ENCODE results near the gene SMIM24. TPM values are rescaled to one million over a fixed set of nuclear protein-coding genes. Genes with fewer than 3 reads are reported as not detected.
"Not testable (repeated sequence)": the region's sequence is repeated elsewhere in the genome, so short reads cannot be mapped to it uniquely, and the experiment has no call there.

The SMIM24 gene
- total RNA-seq, 1 experiment from 2014 or later = not detected

DNA sequence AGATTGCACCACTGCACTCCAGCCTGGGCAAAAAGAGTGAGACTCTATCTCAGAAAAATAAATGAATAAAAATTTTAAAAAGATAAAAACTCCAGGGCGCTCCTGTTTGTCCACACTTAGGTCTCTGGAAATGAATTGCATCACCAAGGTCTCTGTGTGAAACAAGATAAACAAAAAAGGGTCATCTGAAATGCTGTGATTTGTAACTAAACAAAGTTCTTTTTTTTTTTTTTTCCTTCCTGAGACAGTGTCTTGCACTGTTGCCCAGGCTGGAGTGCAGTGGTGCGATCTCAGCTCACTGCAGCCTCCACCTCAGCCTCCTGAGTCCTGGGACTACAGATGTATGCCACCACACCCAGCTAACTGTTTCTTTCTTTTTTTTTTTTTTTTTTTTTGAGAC is 37.3 kb upstream of the SMIM24 start:
- no peak for DNase-seq (ENCODE audit: low read depth, low spot score)
- in situ Hi-C loops (cut with HindIII; ENCODE audit: low pct_unique_long_range_greater_than_20kb, low sequenced_read_pairs) = no loop called here

DNA sequence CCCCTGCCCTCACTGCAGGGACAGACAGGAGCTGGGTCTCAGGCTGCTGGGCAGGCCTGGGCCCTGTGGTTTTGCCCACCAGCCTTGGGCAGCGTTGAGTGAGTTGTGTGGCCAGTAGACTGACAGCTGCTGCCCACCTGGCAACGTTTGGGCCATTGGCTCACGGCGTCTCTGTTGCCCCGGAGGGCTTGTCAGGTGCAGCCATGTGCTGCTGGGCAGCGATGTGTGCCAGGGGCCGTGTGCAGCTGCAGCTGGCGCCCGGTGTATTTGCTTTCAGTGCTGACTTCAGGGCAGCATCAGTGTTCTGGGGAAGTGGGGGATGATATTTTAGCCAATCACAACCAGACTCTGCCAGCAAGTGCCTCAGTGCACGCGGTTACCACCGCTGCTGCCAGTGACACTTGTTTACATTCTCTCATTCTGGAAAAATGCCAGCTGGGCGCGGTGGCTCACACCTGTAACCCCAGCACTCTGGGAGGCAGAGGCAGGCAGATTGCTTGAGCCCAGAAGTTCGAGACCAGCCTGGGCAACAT is 36.4 kb upstream of the SMIM24 start:
- no peak for DNase-seq (ENCODE audit: low read depth, low spot score)
- in situ Hi-C loops (cut with HindIII; ENCODE audit: low pct_unique_long_range_greater_than_20kb, low sequenced_read_pairs) = no loop called here

DNA sequence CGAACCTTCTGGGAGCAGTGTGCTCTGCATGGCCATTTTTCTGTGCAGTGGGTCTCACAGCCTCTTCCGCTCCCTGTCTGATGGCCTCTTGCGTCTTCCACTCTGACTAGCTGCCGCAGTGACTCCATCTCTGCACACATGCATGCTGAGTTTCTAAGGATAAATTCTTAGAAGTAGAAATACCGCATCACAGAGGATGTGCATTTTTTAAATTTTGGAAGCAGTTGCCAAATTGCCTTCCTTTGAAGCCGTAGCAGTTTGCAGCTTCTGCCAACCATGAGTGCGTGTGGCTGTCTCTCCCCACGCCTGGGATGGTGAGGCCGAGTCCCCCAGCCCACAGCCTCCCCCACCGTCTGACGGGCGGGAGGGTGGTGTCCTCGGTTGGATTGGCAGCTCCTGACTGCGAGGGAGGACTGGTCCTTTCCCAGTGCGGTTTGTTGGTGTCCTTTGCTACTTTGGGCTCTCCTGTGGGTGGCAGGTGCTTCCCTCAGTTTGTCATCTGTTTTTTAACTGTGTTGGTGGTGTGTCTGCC is 35.6 kb upstream of the SMIM24 start:
- in situ Hi-C loops (cut with HindIII; ENCODE audit: low pct_unique_long_range_greater_than_20kb, low sequenced_read_pairs) = no loop called here

DNA sequence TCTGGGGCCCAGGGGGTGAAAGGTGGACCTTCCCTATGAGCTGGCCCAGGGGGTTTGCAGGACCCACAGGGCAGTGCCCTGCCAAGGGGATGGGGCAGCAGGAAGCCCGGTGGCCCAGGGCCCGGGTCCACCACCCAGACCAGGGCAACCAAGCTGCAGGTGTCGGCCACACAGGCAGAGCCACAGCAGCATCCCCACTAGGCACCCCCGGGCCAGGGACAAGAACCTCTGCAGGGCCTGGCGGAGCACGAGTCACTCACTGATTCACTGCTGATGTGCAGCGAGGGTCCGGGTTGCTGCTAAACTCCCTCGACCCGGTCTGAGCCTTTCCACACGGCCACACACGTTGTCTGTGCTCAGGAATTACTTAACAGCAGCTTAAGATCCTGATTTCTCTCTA is 34.6 kb upstream of the SMIM24 start:
- DNase-seq (ENCODE audit: low read depth, low spot score) = no peak
- in situ Hi-C loops (cut with HindIII; ENCODE audit: low pct_unique_long_range_greater_than_20kb, low sequenced_read_pairs) = no loop called here

More for the DNA sequence above, 35.6 kb upstream of the SMIM24 start:
- no peak for DNase-seq (ENCODE audit: low read depth, low spot score)

DNA sequence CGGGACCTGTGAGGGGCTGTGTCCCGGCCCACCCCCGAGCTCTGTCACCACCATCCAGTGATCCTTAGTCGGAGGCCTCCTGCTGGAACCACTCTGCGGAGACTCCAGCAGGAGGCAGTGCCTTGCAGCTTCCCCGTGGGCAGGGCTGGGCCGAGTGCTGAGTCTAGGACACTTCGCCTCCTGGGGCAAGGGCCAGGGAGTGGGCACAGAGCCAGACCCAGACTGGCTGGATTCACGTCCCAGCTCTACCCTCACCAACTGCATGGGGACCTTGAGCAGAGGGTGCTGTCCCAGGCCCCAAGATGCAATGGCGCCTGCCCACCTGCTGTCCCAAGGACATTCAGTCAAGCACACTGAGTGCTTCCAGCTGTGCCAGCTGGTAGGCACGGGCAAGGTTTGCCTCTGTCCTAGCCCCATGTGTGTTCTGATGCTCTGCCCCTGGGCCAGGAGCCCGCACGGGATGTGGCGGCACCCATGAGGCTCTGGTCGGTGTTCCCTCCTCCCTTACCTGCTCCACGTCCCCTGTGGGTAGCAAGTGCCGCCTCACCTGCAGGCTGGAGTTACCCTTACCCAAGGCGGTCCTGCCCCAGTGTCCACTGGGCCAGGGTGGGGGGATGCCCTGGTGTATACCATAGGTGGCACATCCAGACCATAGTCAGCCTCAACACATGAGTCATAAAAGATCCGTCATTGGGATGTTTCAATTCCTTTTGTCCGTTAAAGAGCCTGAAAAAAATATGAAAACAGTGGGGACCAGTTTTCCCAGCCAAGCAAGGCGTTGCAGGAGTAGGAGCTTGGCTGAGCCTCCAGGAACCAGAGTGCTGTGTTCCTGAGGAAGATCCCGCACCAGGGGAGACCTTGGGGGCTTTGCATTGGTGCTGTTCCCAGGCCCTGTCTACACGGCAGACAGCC is 33.2 kb upstream of the SMIM24 start:
- in situ Hi-C loops (cut with HindIII; ENCODE audit: low pct_unique_long_range_greater_than_20kb, low sequenced_read_pairs) = no loop called here
- DNase-seq (ENCODE audit: low read depth, low spot score) = no peak

DNA sequence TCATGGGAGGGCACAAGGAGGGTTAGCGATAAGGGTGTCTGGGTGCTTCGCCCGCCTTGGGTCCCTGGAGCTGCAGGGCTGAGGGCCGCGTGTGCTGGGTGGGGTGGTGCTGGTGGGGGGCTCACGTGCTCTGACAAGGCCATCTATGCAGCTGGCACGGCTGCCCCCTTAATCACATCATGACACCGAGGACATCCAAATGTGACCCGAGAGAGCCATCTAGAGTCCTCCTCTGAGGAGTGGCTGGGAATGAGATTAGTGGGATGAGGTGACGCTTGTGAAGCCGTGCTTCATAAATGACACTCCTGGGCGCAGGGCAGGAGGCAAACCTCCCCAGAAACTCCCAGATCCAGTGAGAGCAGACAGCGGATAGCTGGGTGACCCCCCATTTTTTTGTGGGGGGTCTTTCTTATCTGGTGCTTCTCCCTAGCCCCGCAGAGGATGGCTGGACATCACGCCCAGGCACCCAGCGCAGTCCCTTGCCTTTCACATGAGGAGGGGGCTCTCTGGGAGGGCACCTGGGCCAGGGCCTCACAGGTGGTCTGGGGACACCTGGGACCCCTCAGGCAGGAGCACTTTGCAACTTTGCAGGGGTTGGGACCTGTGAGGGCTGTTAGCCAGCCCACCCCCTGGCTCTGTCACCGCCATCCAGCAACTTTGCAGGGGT is 32.4 kb upstream of the SMIM24 start:
- in situ Hi-C loops (cut with HindIII; ENCODE audit: low pct_unique_long_range_greater_than_20kb, low sequenced_read_pairs) = no loop called here
- DNase-seq (ENCODE audit: low read depth, low spot score) = no peak

DNA sequence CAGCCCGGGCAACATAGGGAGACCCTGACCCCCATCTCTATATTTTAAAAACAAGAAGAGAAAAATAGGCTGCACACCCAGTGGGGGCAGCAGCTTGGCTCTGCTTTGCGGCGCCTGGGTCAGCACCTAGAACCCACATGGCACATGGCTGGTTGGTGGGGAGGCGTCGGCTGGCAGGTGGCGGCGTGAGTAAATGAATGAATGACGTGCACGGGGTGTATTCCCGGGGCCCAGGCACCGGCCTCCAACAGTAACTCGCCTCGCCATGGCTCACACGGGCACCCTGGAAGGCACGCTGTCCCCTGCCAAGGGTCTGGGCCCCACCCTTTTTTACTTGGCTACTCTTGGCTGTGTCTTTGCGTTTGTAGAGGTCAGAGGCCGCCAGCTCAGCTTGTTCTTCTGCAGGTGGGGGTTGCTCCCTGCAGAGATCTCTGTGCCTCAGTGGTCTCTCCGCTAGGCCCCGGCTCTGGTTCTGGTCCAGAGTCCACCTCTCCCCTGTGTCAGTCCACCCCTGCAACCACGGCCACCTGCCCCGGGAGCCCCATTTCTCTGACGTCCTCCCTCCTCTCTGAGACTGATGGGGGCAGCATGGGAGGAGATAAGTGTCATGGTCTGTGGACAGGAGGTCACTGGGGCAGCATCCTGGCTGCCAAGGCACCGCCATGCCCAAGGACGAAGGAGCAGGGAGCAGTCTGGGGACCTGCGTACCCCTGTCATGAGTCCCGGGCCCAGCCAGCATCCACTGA is 31.4 kb upstream of the SMIM24 start:
- no peak for DNase-seq (ENCODE audit: low read depth, low spot score)
- in situ Hi-C loops (cut with HindIII; ENCODE audit: low pct_unique_long_range_greater_than_20kb, low sequenced_read_pairs) = no loop called here

DNA sequence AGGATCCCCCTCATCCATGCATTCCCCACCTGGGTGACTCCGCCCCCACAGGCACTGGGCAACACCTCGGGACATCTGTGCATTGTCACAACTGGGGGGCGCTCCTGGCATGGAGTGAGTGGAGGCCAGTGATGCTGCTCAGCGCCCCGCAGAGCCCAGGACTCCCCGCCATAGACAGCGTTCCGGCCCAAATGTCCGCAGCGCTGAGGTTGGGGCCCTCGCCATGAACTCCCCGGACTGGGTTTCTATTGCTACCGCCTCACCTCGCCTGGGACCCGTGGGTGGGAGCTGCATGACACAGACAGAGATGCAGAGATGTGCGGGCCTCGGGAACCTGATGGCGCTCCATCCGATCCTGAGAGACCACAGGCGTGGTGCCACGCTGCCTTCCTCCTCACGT is 30.4 kb upstream of the SMIM24 start:
- no peak for DNase-seq (ENCODE audit: low read depth, low spot score)
- in situ Hi-C loops (cut with HindIII; ENCODE audit: low pct_unique_long_range_greater_than_20kb, low sequenced_read_pairs) = no loop called here

DNA sequence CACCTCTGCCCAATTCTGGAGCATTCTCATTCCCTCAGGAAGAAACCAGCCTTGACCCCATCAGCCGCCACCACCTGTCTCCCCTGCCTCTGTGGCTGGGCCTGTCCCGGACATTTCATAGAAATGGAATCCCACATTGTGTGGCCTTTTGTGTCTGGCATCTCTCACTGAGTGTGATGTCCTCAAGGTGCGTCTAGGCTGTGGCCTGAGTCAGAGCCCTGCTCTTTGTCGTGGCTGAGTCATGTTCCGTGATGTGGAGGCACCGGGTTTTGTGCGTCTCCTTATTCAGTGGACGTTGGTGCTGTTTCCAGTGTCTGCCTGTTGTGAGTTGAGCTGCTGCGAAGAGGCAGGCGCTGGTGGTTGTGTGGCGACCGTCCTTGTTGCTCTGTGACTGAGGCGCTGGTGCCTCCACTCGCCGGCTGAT is 29.3 kb upstream of the SMIM24 start:
- in situ Hi-C loops (cut with HindIII; ENCODE audit: low pct_unique_long_range_greater_than_20kb, low sequenced_read_pairs) = no loop called here
- DNase-seq (ENCODE audit: low read depth, low spot score) = no peak

DNA sequence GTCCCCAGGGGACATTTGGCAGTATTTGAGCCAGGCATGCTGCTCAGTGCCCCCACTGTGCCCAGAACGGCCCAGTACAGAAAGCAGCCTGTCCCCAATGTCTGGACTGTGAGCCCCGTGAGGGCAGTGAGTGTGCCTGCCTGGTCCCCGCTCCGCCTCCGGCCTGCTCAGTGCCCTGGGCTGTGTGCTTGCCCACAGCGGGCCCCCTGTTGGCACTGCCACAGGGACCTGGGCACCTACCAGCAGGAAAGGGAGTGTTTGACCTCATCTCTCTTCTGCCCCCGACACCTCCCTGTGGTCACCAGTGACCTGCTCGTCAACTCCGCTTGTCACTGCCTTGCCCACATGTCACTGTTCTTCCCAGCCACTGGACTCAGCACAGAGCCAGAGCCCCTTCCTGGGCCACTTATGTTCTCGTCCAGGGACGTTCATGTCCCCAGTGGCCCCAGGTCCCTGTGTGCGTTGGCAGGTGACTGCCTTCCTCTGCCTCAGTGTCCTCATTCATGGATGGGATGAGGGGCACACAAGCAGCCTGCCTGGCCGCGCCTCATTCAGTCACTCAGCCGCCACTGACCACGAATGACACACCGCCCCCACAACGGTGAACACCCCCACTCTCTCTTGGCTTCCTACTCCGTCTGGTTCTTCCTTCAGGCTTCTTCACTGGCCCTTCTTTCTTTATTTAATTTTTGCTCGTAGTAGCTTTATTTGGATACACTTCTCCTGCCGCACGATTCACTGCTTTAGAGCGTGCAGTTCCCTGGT is 28.6 kb upstream of the SMIM24 start:
- DNase-seq (ENCODE audit: low read depth, low spot score) = no peak
- in situ Hi-C loops (cut with HindIII; ENCODE audit: low pct_unique_long_range_greater_than_20kb, low sequenced_read_pairs) = no loop called here

DNA sequence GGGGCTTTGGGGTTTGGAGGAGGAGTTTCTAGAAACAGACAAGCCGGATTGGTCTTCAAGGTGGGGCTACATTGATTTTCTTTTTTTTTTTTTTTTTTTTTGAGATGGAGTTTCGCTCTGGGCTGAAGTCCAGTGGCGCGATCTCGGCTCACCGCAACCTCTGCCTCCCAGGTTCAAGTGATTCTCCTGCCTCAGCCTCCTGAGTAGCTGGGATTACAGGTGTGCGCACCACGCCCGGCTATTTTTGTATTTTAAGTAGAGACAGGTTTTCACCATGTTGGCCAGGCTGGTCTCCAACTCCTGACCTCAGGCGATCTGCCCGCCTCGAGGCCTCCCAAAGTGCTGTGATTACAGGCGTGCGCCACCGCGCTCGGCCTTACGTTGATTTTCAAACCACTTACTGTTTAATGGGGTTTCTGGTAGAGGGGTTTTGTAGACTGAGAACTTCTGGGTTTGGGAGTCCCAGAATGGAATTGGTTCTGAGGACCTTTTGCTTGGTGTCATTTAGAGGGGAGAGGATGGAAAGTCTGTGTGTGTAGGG is 27.9 kb upstream of the SMIM24 start:
- in situ Hi-C loops (cut with HindIII; ENCODE audit: low pct_unique_long_range_greater_than_20kb, low sequenced_read_pairs); DNase-seq (ENCODE audit: low read depth, low spot score): not testable (repeated sequence)

DNA sequence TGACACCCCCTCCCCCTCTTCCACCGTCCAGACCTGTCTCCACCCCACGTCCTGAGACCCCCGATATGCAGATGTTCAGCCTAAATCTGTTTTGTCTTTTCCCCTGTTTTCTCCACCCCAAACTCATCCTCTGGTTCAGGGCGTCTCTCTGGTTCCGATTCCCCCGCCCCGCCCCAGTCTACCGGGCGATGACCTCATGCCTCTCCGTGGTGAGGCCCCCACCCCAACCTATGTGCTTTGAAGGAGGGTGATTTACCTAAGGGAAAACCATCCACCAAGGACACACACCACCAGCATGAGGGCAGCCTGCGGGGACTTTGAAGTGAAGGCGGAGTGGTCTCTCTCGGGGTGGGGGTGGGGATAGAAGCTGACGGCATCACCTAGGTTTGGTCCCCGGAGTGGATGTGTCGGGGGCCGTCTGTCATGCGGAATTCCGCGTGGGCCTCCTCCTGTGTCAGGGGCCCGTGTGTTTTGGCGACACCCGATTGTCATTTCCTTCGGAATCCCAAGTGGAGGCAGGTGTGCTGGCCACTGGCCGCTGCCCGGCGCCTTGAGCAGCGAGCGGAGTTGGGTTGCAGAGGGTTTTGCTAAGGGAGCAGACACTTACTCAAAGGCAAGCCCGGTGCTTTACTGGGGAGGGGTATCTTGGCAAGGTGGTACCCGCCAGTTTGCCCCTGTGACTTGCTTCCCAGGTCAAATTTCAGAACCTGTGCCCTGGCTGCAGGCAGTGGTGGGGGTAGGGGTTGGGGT is 27.2 kb upstream of the SMIM24 start:
- DNase-seq (ENCODE audit: low read depth, low spot score) = no peak
- in situ Hi-C loops (cut with HindIII; ENCODE audit: low pct_unique_long_range_greater_than_20kb, low sequenced_read_pairs) = no loop called here

DNA sequence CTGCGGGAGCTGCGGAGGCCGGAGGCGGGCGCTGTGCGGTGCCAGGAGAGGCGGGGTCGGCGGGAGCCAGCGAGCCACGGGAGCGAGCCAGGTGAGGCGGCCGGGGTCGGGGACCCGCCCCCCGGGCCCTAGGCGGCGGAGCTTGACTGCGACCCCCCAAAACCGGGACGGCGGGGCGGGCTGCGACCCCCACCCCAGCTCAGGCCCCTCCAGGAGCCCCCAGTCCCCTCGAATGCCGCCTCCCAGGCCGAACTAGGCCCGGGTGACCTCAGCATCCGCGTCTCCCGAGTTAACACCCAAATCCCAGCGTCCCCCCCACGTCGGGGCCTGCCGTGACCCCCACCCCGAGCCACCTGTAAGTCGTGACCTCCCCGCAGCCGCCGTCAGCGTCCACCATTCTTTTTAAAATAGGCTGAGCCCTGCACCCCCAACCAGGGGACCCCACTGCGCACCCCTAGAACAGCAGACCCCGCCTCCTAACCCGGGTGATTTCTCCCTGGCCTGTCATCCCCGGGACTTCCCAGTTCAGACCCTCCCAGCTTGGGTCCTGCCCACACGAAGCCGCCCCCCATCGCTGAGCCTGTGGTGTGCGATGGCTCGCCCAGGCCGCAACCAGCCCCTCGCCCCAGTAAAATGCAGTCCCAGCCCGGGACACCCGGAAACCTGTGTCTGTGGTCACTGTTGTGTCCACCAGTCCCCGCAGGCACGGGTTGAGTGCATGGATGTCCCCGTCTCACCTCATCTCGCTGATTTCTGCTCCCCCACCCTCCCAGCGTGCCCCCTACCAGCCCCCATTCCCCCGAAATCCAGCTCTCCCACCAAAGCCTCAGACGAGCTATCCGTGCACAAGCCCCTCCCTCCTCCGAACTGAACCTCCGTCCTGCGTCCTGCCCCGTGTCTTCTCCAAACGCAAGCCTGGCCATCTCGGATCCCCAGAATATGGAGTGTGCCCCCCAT is 26.3 kb upstream of the SMIM24 start:
- no peak for DNase-seq (ENCODE audit: low read depth, low spot score)
- in situ Hi-C loops (cut with HindIII; ENCODE audit: low pct_unique_long_range_greater_than_20kb, low sequenced_read_pairs) = no loop called here

DNA sequence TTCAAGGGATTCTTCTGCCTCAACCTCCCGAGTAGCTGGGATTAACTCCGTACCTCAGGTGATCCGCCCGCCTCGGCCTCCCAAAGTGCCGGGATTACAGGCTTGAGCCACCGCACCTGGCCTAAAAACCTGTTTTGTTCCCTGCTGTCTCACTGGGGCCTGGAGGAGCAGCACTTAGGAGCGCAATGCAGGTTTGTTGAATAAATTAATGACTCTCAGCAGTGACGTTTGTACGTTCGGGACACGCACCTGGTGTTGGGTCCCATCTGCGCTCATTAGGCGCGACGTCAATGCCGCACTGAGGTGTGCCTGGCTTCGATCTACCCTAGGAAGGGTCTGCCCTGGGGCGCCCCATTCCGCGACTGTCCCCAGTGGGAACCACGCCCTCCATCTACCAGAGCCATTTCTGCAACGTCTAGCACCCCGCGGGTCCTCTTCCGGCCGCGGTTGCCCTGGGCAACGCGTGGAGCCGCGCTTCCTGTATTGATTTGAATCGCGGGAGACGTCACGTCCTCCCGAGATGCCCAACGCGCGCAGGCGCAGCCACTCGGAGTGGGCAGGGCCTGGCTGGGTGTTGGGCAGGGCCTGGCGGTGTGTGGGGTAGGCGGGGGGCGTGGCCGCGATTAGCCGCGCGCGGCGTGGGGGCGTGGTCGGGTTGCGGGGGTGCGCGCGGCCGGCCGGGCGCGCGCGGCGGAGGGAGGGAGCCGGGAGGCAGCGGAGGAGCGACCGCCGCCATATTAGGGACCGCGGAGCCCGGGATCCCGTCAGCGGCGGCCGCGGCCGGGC is 25.5 kb upstream of the SMIM24 start, which contains the start of gene FZR1:
TSS of gene FZR1 (plus strand) at position 714 of the 786 bp plus-strand sequence. CDS start 16,679 bp downstream, outside the sequence.
- peak; percentile 96 for DNase-seq (ENCODE audit: low read depth, low spot score)
- in situ Hi-C loops (cut with HindIII; ENCODE audit: low pct_unique_long_range_greater_than_20kb, low sequenced_read_pairs) = no loop called here

All from SK-MEL-5 (cell line).